OCI-LY7 (cell line): Measurements from ENCODE around the gene USH1G. TPM values are rescaled to one million over a fixed set of nuclear protein-coding genes. Genes with fewer than 3 reads are reported as not detected.

Experiments
- BruUV-seq: library from RNA; stranded (reverse); fragments of 400-500 nt; replicated peaks from 2 replicates; lab custom pipeline; 2021; lab: Mats Ljungman, UMichigan
- CTCF ChIA-PET: fragments of 300-600 bp; sonication (Branson Sonifier 250); formaldehyde crosslinking; loops from one replicate; lab custom pipeline; 2022; ENCODE audit warnings: antibody characterized with exemption; ENCODE audit not compliant: unreplicated experiment; lab: Charles Lee
- POLR2A ChIA-PET: fragments of 300-600 bp; sonication (Branson Sonifier 250); formaldehyde crosslinking; loops from one replicate; lab custom pipeline; 2022; ENCODE audit warnings: antibody characterized with exemption; lab: Charles Lee
- DNase-seq: peaks from one replicate; pipeline ENCODE4 v3.0.0-alpha.2; 2015; ENCODE audit warnings: low spot score
- H2AFZ ChIP-seq: fragments of 200-600 bp; sonication (generic), shearing (Covaris generic); 2 replicates; pipeline ENCODE4 v1.6.1; 2014; ENCODE audit warnings: mild to moderate bottlenecking, antibody characterized with exemption, low read length, moderate library complexity
- H3K27ac ChIP-seq: fragments of 200-600 bp; sonication (generic); 2 replicates; pipeline ENCODE4 v1.5.1; 2014; ENCODE audit warnings: mixed run types, low read depth, mild to moderate bottlenecking, moderate library complexity, low read length, inconsistent platforms; ENCODE audit not compliant: poor library complexity, severe bottlenecking
- H3K36me3 ChIP-seq: fragments of 200-600 bp; sonication (generic); 2 replicates; pipeline ENCODE4 v1.6.1; 2014; ENCODE audit warnings: mild to moderate bottlenecking, antibody characterized with exemption, low read length, moderate library complexity, mixed read lengths; ENCODE audit not compliant: insufficient read depth
- H3K4me1 ChIP-seq: fragments of 200-600 bp; sonication (generic); 2 replicates; pipeline ENCODE4 v1.5.1; 2014; ENCODE audit warnings: mild to moderate bottlenecking, low read length; ENCODE audit not compliant: insufficient read depth, poor library complexity, severe bottlenecking
- H3K4me2 ChIP-seq: fragments of 200-600 bp; sonication (generic); 2 replicates; pipeline ENCODE4 v1.6.1; 2014; ENCODE audit warnings: mild to moderate bottlenecking, low read length
- H3K4me3 ChIP-seq: fragments of 200-600 bp; sonication (generic); 2 replicates; pipeline ENCODE4 v1.5.1; 2014; ENCODE audit warnings: mild to moderate bottlenecking, low read depth, low read length; ENCODE audit not compliant: poor library complexity, severe bottlenecking
- H3K79me2 ChIP-seq: fragments of 200-600 bp; sonication (generic); 2 replicates; pipeline ENCODE4 v1.6.1; 2016; ENCODE audit warnings: low read depth, mild to moderate bottlenecking, low read length, moderate library complexity, mixed read lengths; ENCODE audit not compliant: insufficient read depth
- H3K9me2 ChIP-seq: fragments of 200-600 bp; sonication (generic); 2 replicates; pipeline ENCODE4 v1.6.1; 2016; ENCODE audit warnings: mild to moderate bottlenecking, low read length, mixed read lengths; ENCODE audit not compliant: insufficient read depth
- H3K9me3 ChIP-seq: fragments of 200-600 bp; sonication (generic); 2 replicates; pipeline ENCODE4 v1.6.1; 2014; ENCODE audit warnings: mild to moderate bottlenecking, mixed run types, low read length, mixed read lengths
- H4K20me1 ChIP-seq: fragments of 200-600 bp; sonication (generic); 2 replicates; pipeline ENCODE4 v1.6.1; 2014; ENCODE audit warnings: mild to moderate bottlenecking, antibody characterized with exemption, low read length, moderate library complexity, mixed read lengths; ENCODE audit not compliant: insufficient read depth
- CTCF ChIP-seq: fragments of 200-600 bp; sonication (generic); conservative IDR thresholded peaks from 2 replicates; pipeline ENCODE4 v1.5.1; 2014; ENCODE audit warnings: mild to moderate bottlenecking, antibody characterized with exemption, low read length, moderate library complexity, mixed read lengths
- EZH2phosphoT487 ChIP-seq: fragments of 200-600 bp; sonication (generic); IDR thresholded peaks from 2 replicates; pipeline ENCODE4 v1.6.1; 2018; ENCODE audit warnings: low read depth, borderline replicate concordance, mild to moderate bottlenecking, mixed run types, antibody characterized with exemption, low read length, moderate library complexity, mixed read lengths
- intact Hi-C: fragments of 100-400 bp; cut with micrococcal nuclease; formaldehyde crosslinking; loops from one replicate; pipeline ENCODE4 v1.10.0; 2022; ENCODE audit not compliant: unreplicated experiment
- total RNA-seq, 2 experiments: library from RNA; depleted of rRNA in 1 of 2; stranded (reverse); fragments of >200 nt in 1 of 2; shearing (Covaris generic) in 1 of 2; gene quantifications; 2 replicates each; pipeline ENCODE4 v1.2.3, GENCODE V29; 2014 to 2022

USH1G gene
- total RNA-seq, 2 experiments from 2014 or later = not detected

DNA sequence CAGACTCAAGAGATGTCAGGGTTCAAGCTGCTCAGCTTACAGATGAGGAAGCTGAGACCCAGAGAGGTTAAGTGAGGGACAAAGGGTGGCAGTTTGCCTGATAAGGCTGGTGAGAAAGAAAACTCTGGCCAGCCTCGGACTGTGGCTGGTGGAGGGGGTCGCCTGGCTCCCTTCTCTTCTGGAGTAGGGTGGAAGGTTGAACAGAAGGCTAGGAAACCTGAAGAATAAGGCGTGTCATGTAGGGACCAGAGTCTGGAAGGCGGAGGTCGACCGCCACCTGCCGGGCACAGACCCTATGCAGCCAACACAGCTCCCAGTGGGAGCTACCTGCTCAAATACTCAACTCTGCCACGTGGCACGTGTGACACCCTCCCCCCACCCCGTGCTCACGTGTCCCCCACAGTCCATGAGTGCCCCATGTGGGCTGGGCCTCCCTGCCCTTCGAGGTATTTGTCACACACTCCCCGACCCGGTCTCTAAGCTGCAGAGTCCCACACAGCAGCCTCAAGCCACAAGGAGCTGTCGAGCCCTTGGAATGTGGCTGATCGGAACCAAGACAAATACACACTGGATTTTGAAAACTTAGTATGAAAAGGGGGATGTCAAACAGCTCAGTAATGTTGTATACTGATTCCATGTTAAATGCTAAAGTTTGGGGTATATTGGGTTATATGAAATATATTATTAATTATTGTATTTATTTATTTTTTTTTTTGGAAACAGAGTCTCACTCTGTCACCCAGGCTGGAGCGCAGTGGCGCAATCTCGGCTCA is 37.7 kb upstream of the USH1G start:
- DNase-seq = peak; percentile 90
- Histone ChIP-seq H3K36me3 (no peaks in the 10 kb centered on the region), H2AFZ (peak overlapping the region; percentile 33), H3K4me1 (peaks cover 7% of the 10 kb centered on the region), H3K4me2 (peak overlapping the region; percentile 50), H4K20me1 (no peaks in the 10 kb centered on the region), H3K27ac (no peak overlapping the region), H3K4me3 (no peak overlapping the region), H3K9me2 (no peaks in the 10 kb centered on the region), H3K9me3 (no peaks in the 10 kb centered on the region), H3K79me2 (no peaks in the 10 kb centered on the region)
- intact Hi-C loops = loop anchor here (1.0 to 2.0 kb wide), 6 partner anchors 46 to 241 kb away; partner anchors contain the start of genes ARMC7, ATP5PD, KCTD2 and MRPL58
- ChIA-PET CTCF (interaction anchor here (0.5 to 2.3 kb wide), 27 partner anchors 11 to 280 kb away, joined by 3 to 26 read pairs (median 4); partner anchors contain the start of genes CDR2L, HID1, MRPL58 and USH1G), POLR2A (interaction anchor here (0.5 to 2.2 kb wide), 10 partner anchors 11 to 445 kb away, joined by 3 to 16 read pairs (median 4); partner anchors contain the start of genes GRB2 and MRPL58)
- TF ChIP-seq CTCF (peak; percentile 97), EZH2phosphoT487 (no peak)
- BruUV-seq = no TSS peak

GRCh38 chr17:74959826-74960515 is 36.9 kb upstream of the USH1G start:
- no TSS peak for BruUV-seq
- Histone ChIP-seq H3K4me2 (no peak overlapping the region), H3K4me3 (no peak overlapping the region), H4K20me1 (no peaks in the 10 kb centered on the region), H3K36me3 (no peaks in the 10 kb centered on the region), H3K79me2 (no peaks in the 10 kb centered on the region), H3K9me2 (no peaks in the 10 kb centered on the region), H2AFZ (no peak overlapping the region), H3K4me1 (peaks cover 7% of the 10 kb centered on the region), H3K9me3 (no peaks in the 10 kb centered on the region), H3K27ac (no peak overlapping the region)
- DNase-seq = no peak
- intact Hi-C loops = loop anchor here (1.0 to 2.0 kb wide), 5 partner anchors 52 to 169 kb away; partner anchors contain the start of genes ARMC7, ATP5PD, KCTD2 and MRPL58
- TF ChIP-seq EZH2phosphoT487 (no peak), CTCF (no peak)
- POLR2A ChIA-PET = interaction anchor here (1.2 to 2.2 kb wide), 4 partner anchors 14 to 88 kb away, joined by 3 to 16 read pairs (median 4); partner anchors contain the start of gene MRPL58
- CTCF ChIA-PET = interaction anchor here (0.5 to 2.3 kb wide), 15 partner anchors 10 to 241 kb away, joined by 3 to 26 read pairs (median 5); partner anchors contain the start of genes CDR2L, MRPL58 and USH1G
